ENCODE results near the gene UBE2K.
A peak's percentile ranks its signal among the peaks of the same experiment; 100 is the strongest.
"Not testable (repeated sequence)": the region's sequence is repeated elsewhere in the genome, so short reads cannot be mapped to it uniquely, and the experiment has no call there.

The UBE2K gene

GRCh38 chr4:39731908-39732307 lies 34.0 kb downstream of the UBE2K start:
- DNase-seq, result no peak

DNA sequence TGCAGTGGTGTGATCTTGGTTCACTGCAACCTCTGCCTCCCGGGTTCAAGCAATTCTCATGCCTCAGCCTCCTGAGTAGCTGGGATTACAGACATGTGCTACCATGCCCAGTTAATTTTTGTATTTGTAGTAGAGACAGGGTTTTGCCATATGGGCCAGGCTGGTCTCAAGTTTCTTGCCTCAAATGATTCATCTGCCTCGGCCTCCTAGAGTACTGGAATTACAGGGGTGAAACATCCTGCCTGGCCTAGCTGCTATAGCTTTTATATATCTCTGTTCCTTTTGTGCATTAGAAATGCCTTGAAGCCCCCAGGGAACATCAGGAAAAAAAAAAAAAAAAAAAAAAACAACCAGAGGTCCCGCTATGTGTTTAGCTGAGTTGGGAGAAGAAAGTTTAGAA lies 34.8 kb downstream of the UBE2K start:
- peak; percentile 60 for DNase-seq

- DNase-seq, result not testable (repeated sequence)
These were observed 41.7 kb downstream of the UBE2K start for GRCh38 chr4:39739591-39739990.

DNA sequence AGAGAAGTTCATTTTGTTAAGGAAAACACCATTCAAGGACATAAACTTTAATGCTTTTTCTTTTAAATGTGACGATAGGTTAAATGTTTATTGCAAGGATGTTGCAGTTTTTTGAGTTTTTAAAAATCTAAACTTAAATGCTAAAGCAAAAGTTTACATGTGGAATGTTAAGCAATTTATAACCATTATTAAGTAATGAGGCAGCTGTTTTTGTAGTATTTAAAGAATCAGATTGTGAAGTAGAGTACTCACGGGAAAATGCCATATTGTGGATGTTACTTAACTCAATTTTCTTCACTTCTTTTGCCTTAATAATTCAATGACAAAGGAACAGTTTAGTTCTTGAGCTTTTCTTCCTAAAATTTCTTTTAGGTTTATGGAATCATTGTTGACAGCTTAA lies 43.5 kb downstream of the UBE2K start:
- DNase-seq, result no peak

- no peak for DNase-seq
These were observed 48.0 kb downstream of the UBE2K start for GRCh38 chr4:39745920-39746319.

- DNase-seq, result no peak
These were observed 52.3 kb downstream of the UBE2K start for GRCh38 chr4:39750216-39750615.

- no peak for DNase-seq
These were observed 56.4 kb downstream of the UBE2K start for GRCh38 chr4:39754309-39754708.

DNA sequence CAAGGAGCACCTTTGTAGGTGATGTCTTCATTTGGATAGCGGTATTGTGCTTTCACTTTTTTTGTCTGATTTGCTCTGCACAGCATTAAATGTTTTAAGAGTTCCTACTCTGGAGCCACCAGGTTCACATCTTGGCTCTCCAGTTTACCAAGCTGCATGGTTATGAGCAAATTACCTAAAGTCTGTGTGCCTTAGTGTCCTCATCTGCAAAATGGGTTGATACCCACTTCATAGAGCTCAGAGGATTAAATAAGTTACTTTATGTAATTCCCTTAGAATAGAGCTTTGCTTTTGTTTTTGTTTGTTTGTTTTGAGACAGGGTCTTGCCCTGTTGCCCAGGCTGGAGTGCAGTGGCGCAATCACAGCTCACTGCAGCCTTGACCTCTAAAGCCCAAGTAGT lies 58.2 kb downstream of the UBE2K start:
- DNase-seq, result no peak

DNA sequence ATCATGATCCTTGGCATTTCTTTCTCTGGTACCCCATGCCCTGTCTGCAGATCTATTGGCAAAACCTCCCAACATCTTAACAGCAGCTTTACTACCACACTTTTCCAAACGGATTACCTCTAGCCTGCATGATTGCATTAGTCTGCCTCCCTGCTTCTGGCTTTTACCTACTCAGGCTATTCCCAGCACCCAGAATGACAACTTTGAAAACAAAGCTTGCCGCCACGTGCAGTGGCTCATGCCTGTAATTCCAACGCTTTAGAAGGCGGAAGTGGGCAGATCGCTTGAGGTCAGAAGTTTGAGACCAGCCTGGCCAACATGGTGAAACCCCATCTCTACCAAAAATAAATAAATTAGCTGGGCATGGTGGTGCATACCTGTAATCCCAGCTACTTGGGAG lies 60.2 kb downstream of the UBE2K start:
- DNase-seq, result no peak

- no peak for DNase-seq
These were observed 61.6 kb downstream of the UBE2K start for GRCh38 chr4:39759569-39759968.

DNA sequence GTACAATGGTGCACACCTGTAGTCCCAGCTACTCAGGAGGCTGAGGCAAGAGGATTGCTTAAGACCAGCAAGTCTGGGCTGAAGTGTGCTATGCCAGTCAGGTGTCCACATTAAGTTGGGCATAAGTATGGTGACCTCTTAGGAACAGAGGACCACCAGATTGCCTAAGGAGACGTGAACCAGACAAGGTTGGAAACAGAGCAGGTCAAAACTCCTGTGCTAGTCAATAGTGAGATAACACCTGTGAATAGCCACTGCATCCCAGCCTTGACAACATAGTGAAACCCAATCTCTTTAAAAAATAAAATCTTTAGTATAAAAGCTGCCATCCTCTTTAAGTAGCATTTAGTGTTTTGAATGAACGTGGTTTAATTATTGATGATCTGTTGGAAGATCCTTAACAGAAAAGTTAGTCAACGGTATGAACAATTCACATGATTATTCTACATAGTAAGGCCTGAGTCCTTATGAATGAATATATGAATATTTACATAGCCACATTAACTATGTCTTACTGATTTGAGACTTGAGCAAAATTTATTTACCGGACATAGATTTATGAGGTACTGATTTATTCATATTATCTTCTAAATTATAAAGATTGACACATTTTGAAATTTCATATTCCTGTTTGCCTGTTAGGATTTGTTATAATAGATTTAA lies 63.2 kb downstream of the UBE2K start:
- DNase-seq, result no peak

DNA sequence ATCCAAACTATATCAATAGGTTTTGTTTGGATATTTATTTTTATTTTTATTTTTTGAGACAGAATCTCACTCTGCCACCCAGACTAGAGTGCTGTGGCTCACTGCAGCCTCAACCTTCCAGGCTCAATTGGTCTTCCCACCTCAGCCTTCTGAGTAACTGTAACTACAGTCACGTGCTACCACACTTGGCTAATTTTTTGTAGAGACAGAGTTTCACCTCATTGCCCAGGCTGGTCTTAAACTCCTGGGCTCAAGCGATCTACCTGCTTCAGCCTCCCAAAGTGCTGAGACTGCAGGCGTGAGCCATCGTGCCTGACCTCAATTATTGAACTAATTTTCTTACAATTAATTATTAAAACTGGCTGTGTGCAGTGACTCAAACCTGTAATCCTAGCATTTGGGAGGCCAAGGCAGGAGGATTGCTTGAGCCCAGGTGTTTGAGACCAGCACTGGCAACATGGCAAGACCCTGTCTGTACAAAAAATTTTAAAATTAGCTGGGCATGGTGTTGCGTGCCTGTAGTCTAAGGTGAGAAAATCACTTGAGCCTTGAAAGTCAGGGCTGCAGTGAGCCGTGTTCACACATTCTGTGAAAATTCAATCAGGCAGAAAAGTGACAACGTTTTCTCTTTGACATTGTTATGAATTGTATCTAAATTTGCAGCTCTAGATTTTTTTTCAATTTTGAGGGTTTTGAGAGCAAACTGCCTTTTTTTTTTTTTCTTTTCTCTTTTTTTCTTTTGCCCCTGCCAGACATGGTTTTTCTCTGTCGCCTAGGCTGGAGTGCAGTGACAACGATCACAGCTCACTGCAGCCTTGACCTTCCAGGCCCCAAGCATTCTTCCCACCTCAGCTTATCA lies 66.0 kb downstream of the UBE2K start:
- no peak for DNase-seq

GRCh38 chr4:39770005-39770404 lies 72.1 kb downstream of the UBE2K start:
- DNase-seq, result no peak

GRCh38 chr4:39770471-39770870 lies 72.5 kb downstream of the UBE2K start:
- no peak for DNase-seq

DNA sequence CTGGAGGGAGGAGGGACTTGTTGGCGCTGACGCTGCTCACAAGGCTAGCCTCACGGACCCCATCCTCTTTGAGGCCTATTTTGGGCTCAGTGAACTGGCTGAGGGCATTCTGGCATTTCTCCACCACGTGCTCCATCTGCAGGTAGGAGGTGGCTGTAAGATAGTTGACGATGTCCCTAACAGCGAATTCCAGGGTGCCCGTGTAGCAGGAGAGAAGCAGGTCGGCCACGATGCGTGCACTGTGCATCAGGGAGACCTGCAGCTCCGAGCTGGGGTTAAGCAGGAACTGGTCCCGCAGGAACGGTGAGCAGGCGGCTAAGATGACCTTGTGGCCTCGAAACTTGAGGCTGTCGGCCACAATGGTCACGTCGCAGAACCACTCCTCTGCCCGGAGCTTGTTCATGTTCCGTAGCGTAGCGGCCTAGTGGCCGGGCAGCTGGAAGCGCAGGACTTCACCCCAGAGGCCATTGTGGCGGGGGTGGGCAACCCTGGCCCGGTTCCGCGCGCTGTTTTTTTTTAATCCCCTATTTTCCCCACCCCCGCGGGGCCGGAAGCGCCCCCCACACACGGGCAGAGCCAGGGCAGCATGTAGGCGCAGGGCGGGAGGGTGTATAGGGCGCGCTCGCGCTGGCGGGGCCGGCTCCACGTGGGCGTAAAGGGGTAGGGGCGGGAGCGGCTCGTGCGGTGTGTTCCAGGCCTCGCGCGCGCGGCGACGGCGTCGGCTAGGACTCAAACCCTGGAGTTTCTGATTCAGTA lies 73.2 kb downstream of the UBE2K start:
- DNase-seq, result no peak

DNA sequence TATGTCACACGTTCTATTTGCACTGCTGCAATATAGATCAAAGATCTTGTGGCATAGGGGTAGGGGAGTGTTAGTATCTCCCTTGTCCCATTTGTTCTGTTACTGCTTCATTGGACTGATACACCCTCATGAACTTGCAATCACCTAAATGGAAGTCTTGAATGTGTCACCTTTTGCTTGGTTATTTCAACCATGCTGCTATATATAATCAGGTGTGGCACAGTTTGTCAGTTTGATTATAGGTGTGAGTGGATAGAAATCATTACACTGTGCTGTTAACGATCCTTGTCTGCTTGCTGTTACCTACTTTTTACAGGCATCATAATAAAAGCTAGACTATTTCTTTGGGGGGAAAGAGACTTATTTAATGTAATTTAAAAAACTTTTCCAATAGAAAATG lies 84.1 kb downstream of the UBE2K start:
- DNase-seq, result not testable (repeated sequence)

GRCh38 chr4:39785083-39785482 lies 87.1 kb downstream of the UBE2K start:
- DNase-seq, result no peak

DNA sequence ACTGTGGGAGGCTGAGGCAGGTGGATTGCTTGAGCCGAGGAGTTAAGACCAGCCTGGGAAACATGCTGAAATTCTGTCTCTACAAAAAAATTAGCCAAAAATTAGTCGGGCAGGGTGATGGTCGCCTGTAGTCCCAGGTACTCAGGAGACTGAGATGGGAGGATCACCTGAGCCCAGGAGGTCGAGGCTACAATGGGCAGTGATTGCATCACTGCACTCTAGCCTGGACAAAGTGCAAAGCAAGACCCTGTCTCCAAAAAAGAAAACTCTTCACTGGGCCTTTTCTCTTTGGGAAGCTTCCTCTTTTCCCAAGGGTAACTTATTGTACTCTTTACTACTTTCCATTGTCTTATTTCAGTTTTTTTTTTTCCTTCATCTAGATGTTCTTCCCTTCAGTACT lies 88.9 kb downstream of the UBE2K start:
- DNase-seq, result no peak

- no peak for DNase-seq
These were observed 94.2 kb downstream of the UBE2K start for GRCh38 chr4:39792128-39792527.

- no peak for DNase-seq
These were observed 94.6 kb downstream of the UBE2K start for GRCh38 chr4:39792529-39792928.

DNA sequence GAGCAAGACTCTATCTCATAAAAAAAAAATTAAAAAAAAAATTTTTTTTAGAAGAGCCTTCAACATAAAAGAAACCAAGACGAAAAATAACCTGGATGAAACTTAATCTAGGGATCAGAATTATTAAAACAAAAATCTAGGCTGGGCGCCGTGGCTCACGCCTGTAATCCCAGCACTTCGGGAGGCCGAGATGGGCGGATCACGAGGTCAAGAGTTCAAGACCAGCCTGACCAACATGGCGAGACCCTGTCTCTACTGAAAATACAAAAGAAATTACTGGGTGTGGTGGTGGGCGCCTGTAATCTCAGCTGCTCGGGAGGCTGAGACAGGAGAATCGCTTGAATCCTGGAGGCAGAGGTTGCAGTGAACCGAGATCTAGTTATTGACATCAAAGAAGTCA lies 95.0 kb downstream of the UBE2K start:
- not testable (repeated sequence) for DNase-seq

DNA sequence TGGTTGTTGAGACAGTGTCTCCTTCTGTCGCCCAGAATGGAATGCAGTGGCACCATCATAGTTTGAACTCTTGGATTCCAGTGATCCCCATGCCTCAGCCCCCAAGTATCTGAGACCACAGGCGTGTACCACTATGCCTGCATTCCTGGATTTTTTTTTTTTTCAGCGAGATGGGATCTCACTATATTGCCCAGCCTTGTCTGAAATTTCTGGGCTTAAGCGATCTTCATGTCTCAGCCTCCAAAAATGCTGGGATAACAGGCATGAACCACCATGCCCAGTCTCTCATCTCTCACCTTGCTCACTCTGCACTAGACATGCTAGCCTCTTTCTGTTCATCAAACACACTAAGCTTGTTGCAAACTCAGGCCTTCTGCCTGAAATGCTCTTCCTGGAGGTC lies 104.1 kb downstream of the UBE2K start:
- DNase-seq, result no peak

DNA sequence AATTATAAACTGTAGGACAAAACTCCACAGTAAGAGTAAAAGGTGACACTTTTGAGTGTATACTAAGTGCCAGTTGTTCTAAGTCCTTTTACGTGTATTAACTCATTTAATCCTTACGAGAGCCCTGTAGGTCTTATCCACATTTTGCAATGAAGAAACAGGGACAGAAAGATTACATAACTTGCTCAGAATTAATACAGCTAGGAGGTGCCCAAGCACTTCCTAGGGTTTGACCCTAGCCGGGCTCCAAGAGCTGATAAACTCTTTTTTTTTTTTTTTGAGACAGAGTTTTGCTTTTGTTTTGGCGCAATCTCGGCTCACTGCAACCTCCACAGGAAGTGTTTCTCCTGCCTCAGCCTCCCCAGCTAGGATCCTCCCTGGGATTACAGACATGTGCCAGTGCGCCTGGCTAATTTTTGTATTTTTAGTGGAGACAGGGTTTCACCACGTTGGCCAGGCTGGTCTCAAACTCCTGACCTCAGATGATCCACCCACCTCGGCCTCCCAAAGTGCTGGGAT lies 110.4 kb downstream of the UBE2K start:
- DNase-seq, result no peak

GRCh38 chr4:39812500-39812899 lies 114.6 kb downstream of the UBE2K start:
- DNase-seq, result no peak
